H9 (cell line): Measurements from ENCODE around the gene CXCL1. TPM values are rescaled to one million over a fixed set of nuclear protein-coding genes. Genes with fewer than 3 reads are reported as not detected.

Source experiments
- DNase-seq: peaks from one replicate; pipeline ENCODE4 v3.0.0-alpha.2; 2017
- H2AFZ ChIP-seq: one replicate; pipeline ENCODE4 v1.6.1; 2013; ENCODE audit warnings: mild to moderate bottlenecking, low read length, control low read depth, moderate library complexity
- H2AK5ac ChIP-seq: 2 replicates; pipeline ENCODE4 v1.6.1; 2013; ENCODE audit warnings: low read length, control low read depth, mixed read lengths; ENCODE audit not compliant: insufficient read length
- H2BK120ac ChIP-seq: one replicate; pipeline ENCODE4 v1.6.1; 2013; ENCODE audit warnings: low read depth, mild to moderate bottlenecking, low read length, control low read depth, inconsistent platforms; ENCODE audit not compliant: poor library complexity, severe bottlenecking
- H2BK12ac ChIP-seq: 2 replicates; pipeline ENCODE4 v1.6.1; 2013; ENCODE audit warnings: low read length, control low read depth, mixed read lengths, low read depth; ENCODE audit not compliant: insufficient read length
- H2BK15ac ChIP-seq: 2 replicates; pipeline ENCODE4 v1.6.1; 2013; ENCODE audit warnings: low read depth, low read length, control low read depth
- H2BK20ac ChIP-seq: one replicate; pipeline ENCODE4 v1.6.1; 2013; ENCODE audit warnings: low read depth, mild to moderate bottlenecking, low read length, control low read depth, inconsistent platforms; ENCODE audit not compliant: poor library complexity, severe bottlenecking
- H2BK5ac ChIP-seq: 2 replicates; pipeline ENCODE4 v1.6.1; 2013; ENCODE audit warnings: low read length, control low read depth, mixed read lengths; ENCODE audit not compliant: insufficient read length
- H3K14ac ChIP-seq: 2 replicates; pipeline ENCODE4 v1.6.1; 2013; ENCODE audit warnings: low read length, control low read depth; ENCODE audit not compliant: insufficient read depth
- H3K18ac ChIP-seq: 2 replicates; pipeline ENCODE4 v1.6.1; 2013; ENCODE audit warnings: low read depth, mild to moderate bottlenecking, mixed read lengths, low read length, control low read depth; ENCODE audit not compliant: insufficient read length
- H3K23ac ChIP-seq: 2 replicates; pipeline ENCODE4 v1.6.1; 2013; ENCODE audit warnings: low read length, control low read depth, mixed read lengths, low read depth; ENCODE audit not compliant: insufficient read length
- H3K23me2 ChIP-seq: 2 replicates; pipeline ENCODE4 v1.6.1; 2013; ENCODE audit warnings: low read depth, mild to moderate bottlenecking, mixed read lengths, low read length, control low read depth; ENCODE audit not compliant: insufficient read length, poor library complexity, severe bottlenecking
- H3K27ac ChIP-seq: 2 replicates; pipeline ENCODE4 v1.5.1; 2013; ENCODE audit warnings: low read length, control low read depth, mixed read lengths, low read depth; ENCODE audit not compliant: insufficient read length
- H3K27me3 ChIP-seq: 2 replicates; pipeline ENCODE4 v1.6.1; 2013; ENCODE audit warnings: low read length, control low read depth, inconsistent platforms; ENCODE audit not compliant: insufficient read depth
- H3K4ac ChIP-seq: 2 replicates; pipeline ENCODE4 v1.6.1; 2013; ENCODE audit warnings: low read depth, mild to moderate bottlenecking, control low read depth, inconsistent platforms, low read length, moderate library complexity
- H3K4me1 ChIP-seq: 2 replicates; pipeline ENCODE4 v1.6.1; 2013; ENCODE audit warnings: low read length, control low read depth, inconsistent platforms; ENCODE audit not compliant: insufficient read depth
- H3K4me2 ChIP-seq: 2 replicates; pipeline ENCODE4 v1.6.1; 2013; ENCODE audit warnings: low read length, control low read depth, mixed read lengths; ENCODE audit not compliant: insufficient read length, insufficient read depth
- H3K56ac ChIP-seq: 2 replicates; pipeline ENCODE4 v1.6.1; 2013; ENCODE audit warnings: low read depth, mild to moderate bottlenecking, mixed read lengths, low read length, control low read depth; ENCODE audit not compliant: insufficient read length
- H3K79me1 ChIP-seq: 2 replicates; pipeline ENCODE4 v1.6.1; 2013; ENCODE audit warnings: low read depth, mild to moderate bottlenecking, moderate library complexity, low read length, control low read depth, inconsistent platforms; ENCODE audit not compliant: insufficient read depth, poor library complexity, severe bottlenecking
- H3K79me2 ChIP-seq: 2 replicates; pipeline ENCODE4 v1.6.1; 2013; ENCODE audit warnings: low read length, control low read depth, inconsistent platforms; ENCODE audit not compliant: insufficient read depth
- H3K9ac ChIP-seq: 2 replicates; pipeline ENCODE4 v1.6.1; 2013; ENCODE audit warnings: low read length, control low read depth, mixed read lengths; ENCODE audit not compliant: insufficient read length; ENCODE audit errors: extremely low read depth
- H3K9me3 ChIP-seq: one replicate; pipeline ENCODE4 v1.6.1; 2013; ENCODE audit warnings: low read depth, low read length, inconsistent platforms; ENCODE audit not compliant: control insufficient read depth
- H3T11ph ChIP-seq: one replicate; pipeline ENCODE4 v1.6.1; 2013; ENCODE audit warnings: mild to moderate bottlenecking, low read length, control low read depth, inconsistent platforms
- H4K20me1 ChIP-seq: one replicate; pipeline ENCODE4 v1.6.1; 2013; ENCODE audit not compliant: control insufficient read depth, insufficient read length, insufficient read depth
- H4K5ac ChIP-seq: 2 replicates; pipeline ENCODE4 v1.6.1; 2013; ENCODE audit warnings: low read depth, mild to moderate bottlenecking, mixed read lengths, low read length, control low read depth; ENCODE audit not compliant: insufficient read length
- H4K8ac ChIP-seq: replicated peaks from 2 replicates; pipeline ENCODE4 v1.6.1; 2013; ENCODE audit warnings: low read length, control low read depth, mixed read lengths, low read depth; ENCODE audit not compliant: insufficient read length
- H4K91ac ChIP-seq: 2 replicates; pipeline ENCODE4 v1.6.1; 2013; ENCODE audit warnings: low read depth, mild to moderate bottlenecking, moderate library complexity, mixed read lengths, low read length, control low read depth; ENCODE audit not compliant: insufficient read length
- H3K27ac Mint-ChIP-seq, 3 experiments: 2 replicates in 2 of 3; 3 replicates in 1 of 3; pipeline ENCODE4 v1.8.0; 2020 to 2021; ENCODE audit warnings: mixed read lengths in 3 of 3, mild to moderate bottlenecking in 1 of 3, moderate library complexity in 1 of 3
- H3K27me3 Mint-ChIP-seq: 2 replicates; pipeline ENCODE4 v1.8.0; 2021; ENCODE audit warnings: low read depth, mild to moderate bottlenecking, moderate library complexity, mixed read lengths
- H3K36me3 Mint-ChIP-seq, 3 experiments: 2 replicates in 2 of 3; 3 replicates in 1 of 3; pipeline ENCODE4 v1.8.0; 2020 to 2021; ENCODE audit warnings: low read depth in 3 of 3, mixed read lengths in 3 of 3; ENCODE audit not compliant: insufficient read depth in 1 of 3
- H3K4me1 Mint-ChIP-seq, 2 experiments: 2 replicates each; pipeline ENCODE4 v1.8.0; 2020; ENCODE audit warnings: mixed read lengths in 2 of 2
- H3K4me3 Mint-ChIP-seq, 2 experiments: 2 replicates in 1 of 2; 3 replicates in 1 of 2; pipeline ENCODE4 v1.8.0; 2020 to 2021; ENCODE audit warnings: mild to moderate bottlenecking in 2 of 2, mixed read lengths in 2 of 2, moderate library complexity in 1 of 2
- H3K9me3 Mint-ChIP-seq, 2 experiments: 2 replicates in 1 of 2; 3 replicates in 1 of 2; pipeline ENCODE4 v1.8.0; 2020; ENCODE audit warnings: mild to moderate bottlenecking in 2 of 2, mixed read lengths in 2 of 2, moderate library complexity in 1 of 2
- CTCF ChIP-seq: fragments of 200-600 bp; sonication (generic); conservative IDR thresholded peaks from 3 replicates; pipeline ENCODE4 v1.8.0; 2021; ENCODE audit warnings: antibody characterized with exemption, mild to moderate bottlenecking
- WGBS: extraction: QIAGEN DNeasy Blood & Tissue Kit; methylation state at CpG from one replicate; pipeline ENCODE4 v1.1.7; 2013; ENCODE audit warnings: missing lambda C conversion rate, low lambda C conversion rate, mixed read lengths; ENCODE audit not compliant: insufficient read length; ENCODE audit errors: extremely low coverage; 5-methylcytosine and 5-hydroxymethylcytosine counted together
- total RNA-seq: library from RNA; stranded (reverse); gene quantifications from 2 replicates; pipeline ENCODE4 v1.2.1, GENCODE V29; 2021

Gene CXCL1
- total RNA-seq, 1 experiment from 2014 or later, result 0.20 TPM

- Histone ChIP-seq H4K20me1 (no peaks in the 10 kb centered on the region), H3T11ph (no peak overlapping the region), H3K27me3 (no peaks in the 10 kb centered on the region; the same call in 1 of the 2 replicates), H2BK12ac (no peak overlapping the region), H2AFZ (no peak overlapping the region), H4K91ac (no peak overlapping the region), H3K27ac (no peak overlapping the region), H2BK15ac (no peak overlapping the region), H2BK5ac (no peak overlapping the region), H3K4me2 (peak overlapping the region; percentile 75), H2AK5ac (no peak overlapping the region), H3K4ac (no peak overlapping the region), H3K9ac (no peak overlapping the region), H4K8ac (no peak overlapping the region), H4K5ac (no peak overlapping the region), H3K9me3 (no peaks in the 10 kb centered on the region), H3K14ac (no peak overlapping the region), H3K23me2 (peaks cover 12% of the 10 kb centered on the region), H2BK20ac (no peak overlapping the region), H3K4me1 (0 out of 2 replicates have a peak, but pooled peaks cover 2% of the 10 kb centered on the region), H3K23ac (no peak overlapping the region), H3K18ac (no peak overlapping the region), H3K79me2 (no peaks in the 10 kb centered on the region), H3K79me1 (no peaks in the 10 kb centered on the region), H3K56ac (no peak overlapping the region), H2BK120ac (no peak overlapping the region)
- WGBS, result no CpG with 5 or more reads among the region's 3 CpGs
- DNase-seq, result no peak
- Mint-ChIP-seq H3K36me3 (no peaks in the 10 kb centered on the region), H3K4me1 (peaks cover 15 to 21% of the 10 kb centered on the region in 2 experiments), H3K4me3 (peak overlapping the region; percentile 80 to 82; a peak in 3 of 5 replicates), H3K27ac (no peak overlapping the region), H3K9me3 (no peaks in the 10 kb centered on the region), H3K27me3 (peaks cover 51% of the 10 kb centered on the region)
- TF ChIP-seq CTCF, result no peak
Observed at GRCh38 chr4:73870260-73870659, 1.1 kb downstream of the CXCL1 start.
